PC-3 (cell line): ENCODE data around the gene TLR3. TPM values are rescaled to one million over a fixed set of nuclear protein-coding genes. Genes with fewer than 3 reads are reported as not detected.
A peak's percentile ranks its signal among the peaks of the same experiment; 100 is the strongest.

ENCODE experiments used
- ATAC-seq: fragments of 200-7000 bp; cut with Tn5 transposase; 2 replicates; pipeline ENCODE4 v1.9.1; 2020; ENCODE audit warnings: mild to moderate bottlenecking, moderate library complexity
- BruUV-seq: library from RNA; stranded (reverse); fragments of 400-500 nt; replicated peaks from 2 replicates; lab custom pipeline; 2021; lab: Mats Ljungman, UMichigan
- CTCF ChIA-PET: fragments of 300-600 bp; sonication (Branson Sonifier 250); formaldehyde crosslinking; loops from one replicate; lab custom pipeline; 2022; ENCODE audit warnings: antibody characterized with exemption; lab: Charles Lee
- POLR2A ChIA-PET: fragments of 300-600 bp; sonication (Branson Sonifier 250); formaldehyde crosslinking; loops from one replicate; lab custom pipeline; 2022; ENCODE audit warnings: antibody characterized with exemption; ENCODE audit not compliant: unreplicated experiment; lab: Charles Lee
- DNase-seq: peaks from one replicate; pipeline ENCODE4 v3.0.0-alpha.2; 2015
- H2AFZ ChIP-seq: fragments of 300-600 bp; sonication (generic); 2 replicates; pipeline ENCODE4 v1.6.0; 2016; ENCODE audit warnings: antibody characterized with exemption, low read length
- H3F3A ChIP-seq: fragments of 300-600 bp; sonication (generic); one replicate; pipeline ENCODE4 v1.6.0; 2017; ENCODE audit warnings: antibody characterized with exemption, low read length, control low read depth, mild to moderate bottlenecking; ENCODE audit not compliant: unreplicated experiment
- H3K27ac ChIP-seq: fragments of 300-600 bp; sonication (generic); 2 replicates; pipeline ENCODE4 v1.5.1; 2016; ENCODE audit warnings: mild to moderate bottlenecking, low read length
- H3K27me3 ChIP-seq: fragments of 300-600 bp; sonication (generic); 2 replicates; pipeline ENCODE4 v1.6.1; 2016; ENCODE audit warnings: low read length, mixed read lengths
- H3K36me3 ChIP-seq: fragments of 300-600 bp; sonication (generic); 2 replicates; pipeline ENCODE4 v1.6.1; 2016; ENCODE audit warnings: low read depth, mixed run types, low read length, mixed read lengths
- H3K4me1 ChIP-seq: fragments of 300-600 bp; sonication (generic); 2 replicates; pipeline ENCODE4 v1.5.1; 2016; ENCODE audit warnings: low read length; ENCODE audit not compliant: insufficient read depth
- H3K4me2 ChIP-seq: fragments of 300-600 bp; sonication (generic); 2 replicates; pipeline ENCODE4 v1.6.0; 2016; ENCODE audit warnings: low read length
- H3K4me3 ChIP-seq: fragments of 300-600 bp; sonication (generic); 2 replicates; pipeline ENCODE4 v1.5.1; 2016; ENCODE audit warnings: mild to moderate bottlenecking, low read length, mixed read lengths
- H3K79me2 ChIP-seq: fragments of 300-600 bp; sonication (generic); 2 replicates; pipeline ENCODE4 v1.6.1; 2017; ENCODE audit warnings: low read length, mixed read lengths
- H3K9ac ChIP-seq: fragments of 300-600 bp; sonication (generic); 2 replicates; pipeline ENCODE4 v1.6.0; 2016; ENCODE audit warnings: mild to moderate bottlenecking, low read length
- H3K9me2 ChIP-seq: fragments of 300-600 bp; sonication (generic); replicated peaks from 2 replicates; pipeline ENCODE4 v1.6.1; 2016; ENCODE audit warnings: mixed run types, low read length, mixed read lengths
- H3K9me3 ChIP-seq: fragments of 300-600 bp; sonication (generic); 2 replicates; pipeline ENCODE4 v1.6.1; 2016; ENCODE audit warnings: low read length, mixed read lengths
- H4K20me1 ChIP-seq: fragments of 300-600 bp; sonication (generic); 2 replicates; pipeline ENCODE4 v1.6.1; 2016; ENCODE audit warnings: low read length, mixed read lengths
- EZH2 ChIP-seq: fragments of 300-600 bp; sonication (generic); IDR thresholded peaks from one replicate; pipeline ENCODE4 v1.6.1; 2017; ENCODE audit warnings: antibody characterized with exemption, mild to moderate bottlenecking, low read length; ENCODE audit not compliant: unreplicated experiment
- EZH2phosphoT487 ChIP-seq: fragments of 300-600 bp; sonication (generic); IDR thresholded peaks from 2 replicates; pipeline ENCODE4 v1.6.1; 2018; ENCODE audit warnings: mild to moderate bottlenecking, antibody characterized with exemption, low read length, borderline replicate concordance
- intact Hi-C: fragments of 100-400 bp; cut with micrococcal nuclease; formaldehyde crosslinking; loops from 2 replicates; pipeline ENCODE4 v1.9.0; 2023
- total RNA-seq: library from RNA; depleted of rRNA; stranded (reverse); fragments of >200 nt; gene quantifications from 2 replicates; pipeline ENCODE4 v1.2.3, GENCODE V29; 2014
- TF ChIP-seq, protein P1 (sequence below): fragments of 300-600 bp; sonication (generic); conservative IDR thresholded peaks from 2 replicates; pipeline ENCODE4 v1.5.1; 2017; ENCODE audit warnings: antibody characterized with exemption, low read depth, mild to moderate bottlenecking, low read length

The TLR3 gene
- total RNA-seq, 1 experiment from 2014 or later, result 0.33 TPM

- POLR2A ChIA-PET, result no interaction called here
- intact Hi-C loops, result no loop called here
- no peak overlapping the region for H3K9ac ChIP-seq
- H3K4me1 ChIP-seq, result no peaks in the 10 kb centered on the region
- no peaks in the 10 kb centered on the region for H3K9me3 ChIP-seq
- no peak for DNase-seq
- H3K27me3 ChIP-seq, result peaks cover 60% of the 10 kb centered on the region
- no peaks in the 10 kb centered on the region for H3K36me3 ChIP-seq
- no peak overlapping the region for H3K27ac ChIP-seq
- H2AFZ ChIP-seq, result no peak overlapping the region
- no peak for ATAC-seq
- no peaks in the 10 kb centered on the region for H4K20me1 ChIP-seq
- peak; percentile 17; the same call in 1 of the 2 replicates for TF ChIP-seq EZH2phosphoT487
- TF ChIP-seq, protein P1, sequence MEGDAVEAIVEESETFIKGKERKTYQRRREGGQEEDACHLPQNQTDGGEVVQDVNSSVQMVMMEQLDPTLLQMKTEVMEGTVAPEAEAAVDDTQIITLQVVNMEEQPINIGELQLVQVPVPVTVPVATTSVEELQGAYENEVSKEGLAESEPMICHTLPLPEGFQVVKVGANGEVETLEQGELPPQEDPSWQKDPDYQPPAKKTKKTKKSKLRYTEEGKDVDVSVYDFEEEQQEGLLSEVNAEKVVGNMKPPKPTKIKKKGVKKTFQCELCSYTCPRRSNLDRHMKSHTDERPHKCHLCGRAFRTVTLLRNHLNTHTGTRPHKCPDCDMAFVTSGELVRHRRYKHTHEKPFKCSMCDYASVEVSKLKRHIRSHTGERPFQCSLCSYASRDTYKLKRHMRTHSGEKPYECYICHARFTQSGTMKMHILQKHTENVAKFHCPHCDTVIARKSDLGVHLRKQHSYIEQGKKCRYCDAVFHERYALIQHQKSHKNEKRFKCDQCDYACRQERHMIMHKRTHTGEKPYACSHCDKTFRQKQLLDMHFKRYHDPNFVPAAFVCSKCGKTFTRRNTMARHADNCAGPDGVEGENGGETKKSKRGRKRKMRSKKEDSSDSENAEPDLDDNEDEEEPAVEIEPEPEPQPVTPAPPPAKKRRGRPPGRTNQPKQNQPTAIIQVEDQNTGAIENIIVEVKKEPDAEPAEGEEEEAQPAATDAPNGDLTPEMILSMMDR, result no peak
- TF ChIP-seq EZH2, result peak; percentile 78
- H3K79me2 ChIP-seq, result no peaks in the 10 kb centered on the region
- H3K9me2 ChIP-seq, result no peaks in the 10 kb centered on the region
- H3K4me3 ChIP-seq, result no peak overlapping the region
- no TSS peak for BruUV-seq
- no peak overlapping the region for H3K4me2 ChIP-seq
- CTCF ChIA-PET, result no interaction called here
- H3F3A ChIP-seq, result no peaks in the 10 kb centered on the region
Observed at GRCh38 chr4:186104890-186105646, 36.1 kb downstream of the TLR3 start.

DNA sequence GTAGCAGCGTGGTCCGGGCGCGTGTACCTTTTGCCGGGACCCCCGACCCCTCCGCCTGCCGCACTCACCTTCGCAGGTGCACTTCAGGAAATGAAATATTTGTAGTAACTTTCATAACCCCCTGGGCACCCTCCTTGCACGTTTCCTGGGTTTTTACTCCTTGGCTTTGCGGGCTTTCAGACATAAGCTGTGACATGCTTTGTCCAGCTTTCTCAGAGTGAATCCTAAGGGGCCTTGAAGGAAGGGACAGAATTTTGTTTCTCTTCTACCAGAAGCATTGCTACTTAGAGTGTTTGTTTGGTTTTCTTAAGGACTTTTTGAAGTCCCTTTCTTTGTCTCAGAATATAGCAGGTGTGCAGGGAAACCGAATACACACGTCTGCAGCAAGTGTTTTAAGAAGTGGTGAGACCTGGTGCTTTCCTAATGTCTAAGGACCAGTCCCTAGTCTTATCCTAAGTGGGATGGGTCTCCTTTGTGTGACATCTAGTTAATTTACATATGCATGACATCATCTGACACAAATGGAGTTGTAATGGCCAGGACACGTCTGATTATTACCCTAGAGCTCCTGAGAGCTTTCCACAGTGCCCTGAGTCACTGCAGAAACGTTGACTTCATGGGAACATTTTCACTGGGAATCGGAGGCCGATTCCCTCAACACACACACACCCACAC, 36.8 kb downstream of the TLR3 start:
- H3K9me2 ChIP-seq, result no peaks in the 10 kb centered on the region
- H3K4me1 ChIP-seq, result no peaks in the 10 kb centered on the region
- TF ChIP-seq, protein P1, result no peak
- TF ChIP-seq EZH2phosphoT487 (no peak), EZH2 (peak; percentile 55)
- ATAC-seq, result no peak
- intact Hi-C loops, result no loop called here
- DNase-seq, result no peak
- no peak overlapping the region for H3K9ac ChIP-seq
- no peaks in the 10 kb centered on the region for H3K9me3 ChIP-seq
- POLR2A ChIA-PET, result no interaction called here
- no peaks in the 10 kb centered on the region for H3K79me2 ChIP-seq
- H3K27me3 ChIP-seq, result peaks cover 60% of the 10 kb centered on the region
- CTCF ChIA-PET, result no interaction called here
- no peaks in the 10 kb centered on the region for H3F3A ChIP-seq
- no peaks in the 10 kb centered on the region for H3K36me3 ChIP-seq
- no peak overlapping the region for H3K4me3 ChIP-seq
- H3K4me2 ChIP-seq, result no peak overlapping the region
- no peak overlapping the region for H3K27ac ChIP-seq
- H2AFZ ChIP-seq, result no peak overlapping the region
- no TSS peak for BruUV-seq
- H4K20me1 ChIP-seq, result no peaks in the 10 kb centered on the region

- Histone ChIP-seq H3K9ac (no peak overlapping the region), H3K79me2 (no peaks in the 10 kb centered on the region), H3F3A (no peaks in the 10 kb centered on the region), H3K9me3 (no peaks in the 10 kb centered on the region), H3K4me1 (no peaks in the 10 kb centered on the region), H3K27ac (no peak overlapping the region), H3K9me2 (no peaks in the 10 kb centered on the region), H3K4me2 (no peak overlapping the region), H4K20me1 (no peaks in the 10 kb centered on the region), H3K36me3 (no peaks in the 10 kb centered on the region), H2AFZ (no peak overlapping the region), H3K4me3 (no peak overlapping the region), H3K27me3 (peaks cover 60% of the 10 kb centered on the region)
- no TSS peak for BruUV-seq
- intact Hi-C loops, result no loop called here
- ChIA-PET POLR2A (no interaction called here), CTCF (no interaction called here)
- ATAC-seq (no peak), DNase-seq (no peak)
- TF ChIP-seq EZH2phosphoT487 (no peak), EZH2 (no peak)
- TF ChIP-seq, protein P1, result no peak
Observed at GRCh38 chr4:186107947-186108346, 39.0 kb downstream of the TLR3 start.
